NCI-H1092 treated with DMSO at 0.1 percent for 48 hours (cell line): ENCODE results near the gene ZCWPW1.
A peak's percentile ranks its signal among the peaks of the same experiment; 100 is the strongest.
"Not testable (repeated sequence)": the region's sequence is repeated elsewhere in the genome, so short reads cannot be mapped to it uniquely, and the experiment has no call there.

Source experiments
- DNase-seq: peaks from one replicate; lab custom pipeline; 2025; lab: John Stamatoyannopoulos, UW

ZCWPW1 gene

DNA sequence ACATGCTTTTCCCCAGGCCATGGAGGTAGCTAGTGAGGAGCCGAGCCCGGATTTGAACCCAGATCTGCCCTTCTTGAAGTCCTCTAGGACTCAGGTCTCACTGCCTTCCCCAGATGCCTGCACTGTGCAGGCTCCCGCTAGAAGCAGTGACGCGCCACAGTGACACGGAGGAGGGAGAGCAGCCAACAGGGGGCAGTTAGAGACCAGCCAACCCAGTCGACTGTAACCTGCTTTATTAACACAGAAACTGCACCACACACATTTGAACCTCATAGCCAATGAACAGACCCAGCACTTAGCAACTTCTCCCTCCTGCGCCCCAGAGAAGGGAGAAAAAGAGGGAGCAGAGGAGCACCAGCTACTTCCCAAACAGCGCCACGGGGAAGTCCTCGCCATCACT, 27.8 kb downstream of the ZCWPW1 start:
- no peak for DNase-seq

DNA sequence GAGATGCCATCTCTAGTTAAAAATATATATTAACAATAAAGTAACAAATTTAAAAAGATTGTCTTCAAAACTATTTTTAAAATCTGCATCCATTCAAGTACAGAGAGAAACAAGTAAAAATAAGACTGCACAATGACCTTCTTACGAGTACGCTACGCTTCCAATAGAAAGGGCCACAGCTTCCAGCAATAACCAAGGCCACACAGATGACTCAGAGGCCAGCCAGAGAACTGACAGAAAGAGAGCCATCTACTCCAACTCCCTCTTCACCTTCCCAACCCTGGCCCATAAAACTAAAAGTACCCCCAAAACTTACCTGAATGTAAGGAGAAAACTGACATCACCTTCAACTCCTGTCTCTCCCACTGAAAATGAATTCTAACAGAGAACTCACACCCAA, 28.5 kb downstream of the ZCWPW1 start:
- no peak for DNase-seq

DNA sequence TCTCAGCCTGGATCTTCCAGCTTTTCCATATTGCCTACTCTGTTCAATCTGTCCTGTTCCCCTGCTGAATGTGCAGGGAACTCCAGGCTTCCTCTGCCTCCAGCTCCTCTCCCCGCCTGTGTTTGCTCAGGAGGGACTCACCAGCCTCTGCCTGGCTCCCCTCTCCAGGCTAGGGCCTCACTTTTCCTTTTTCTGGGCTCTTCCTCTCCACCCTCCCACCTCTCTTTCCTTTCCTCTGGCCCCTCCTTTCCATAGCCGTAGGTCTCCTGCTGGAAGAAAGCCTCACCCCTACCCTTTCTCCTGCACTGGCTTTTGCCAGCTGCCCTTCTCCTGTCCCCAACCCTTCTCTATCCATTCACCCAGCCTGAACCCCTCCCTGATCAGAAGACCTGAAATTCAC, 30.3 kb downstream of the ZCWPW1 start:
- no peak for DNase-seq

DNA sequence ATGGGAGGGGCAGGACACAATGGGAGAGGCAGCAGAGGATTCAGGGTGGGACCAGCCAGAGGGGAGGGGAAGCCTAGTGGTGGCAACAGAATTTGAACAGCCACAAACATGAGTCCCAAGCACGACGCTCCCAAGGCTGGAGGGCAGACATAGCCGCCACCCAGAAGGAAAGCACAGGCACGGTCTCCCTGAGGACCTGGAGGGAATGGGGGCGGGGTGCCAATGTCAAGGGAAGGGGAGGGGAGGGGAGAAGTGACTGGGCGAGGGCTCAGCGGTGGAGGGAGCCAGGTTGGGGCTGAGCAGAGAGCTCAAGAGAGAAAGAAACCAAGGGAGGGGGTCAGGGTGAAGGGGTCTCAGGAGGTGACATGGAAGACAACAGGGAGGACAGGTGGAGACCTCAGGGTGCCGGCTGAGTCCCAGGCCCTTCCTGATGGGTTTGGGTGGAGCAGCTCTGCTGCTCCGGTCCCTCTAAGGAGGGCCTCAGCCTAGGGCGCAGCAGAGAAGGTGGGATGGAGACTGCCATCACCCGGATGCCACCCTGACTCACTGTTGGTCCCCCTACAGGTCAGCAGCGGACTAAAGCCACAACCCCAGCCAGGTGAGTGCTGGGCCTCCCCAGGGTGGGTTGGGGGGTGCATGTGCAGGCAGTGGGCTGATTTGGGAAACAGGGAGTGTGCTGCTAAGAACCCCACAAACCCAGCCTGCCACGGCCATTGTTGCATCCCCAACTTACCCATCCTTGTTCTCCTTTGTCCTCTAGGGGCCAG, 31.0 kb downstream of the ZCWPW1 start:
- DNase-seq: no peak

DNA sequence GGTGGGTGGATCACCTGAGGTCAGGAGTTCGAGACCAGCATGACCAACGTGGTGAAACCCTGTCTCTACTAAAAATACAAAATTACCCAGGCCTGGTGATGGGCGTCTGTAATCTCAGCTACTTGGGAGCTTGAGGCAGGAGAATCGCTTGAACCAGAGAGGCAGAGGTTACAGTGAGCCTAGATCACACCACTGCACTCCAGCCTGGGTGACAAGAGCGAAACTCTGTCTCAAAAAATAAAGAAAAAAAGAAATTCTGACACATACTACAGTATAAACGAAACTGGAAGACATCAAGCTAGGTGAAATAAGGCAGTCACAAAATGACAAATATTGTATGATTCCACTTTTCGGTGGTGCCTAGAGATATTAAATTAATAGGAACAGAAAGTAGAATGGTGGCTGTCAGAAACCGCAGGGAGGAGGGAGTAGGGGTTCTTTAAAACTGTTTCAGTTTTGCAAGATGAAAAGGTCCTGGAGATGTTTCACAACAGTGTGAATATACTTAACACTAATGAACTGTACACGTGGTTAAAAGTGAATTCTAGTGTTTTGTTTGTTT, 32.0 kb downstream of the ZCWPW1 start:
- no peak for DNase-seq

DNA sequence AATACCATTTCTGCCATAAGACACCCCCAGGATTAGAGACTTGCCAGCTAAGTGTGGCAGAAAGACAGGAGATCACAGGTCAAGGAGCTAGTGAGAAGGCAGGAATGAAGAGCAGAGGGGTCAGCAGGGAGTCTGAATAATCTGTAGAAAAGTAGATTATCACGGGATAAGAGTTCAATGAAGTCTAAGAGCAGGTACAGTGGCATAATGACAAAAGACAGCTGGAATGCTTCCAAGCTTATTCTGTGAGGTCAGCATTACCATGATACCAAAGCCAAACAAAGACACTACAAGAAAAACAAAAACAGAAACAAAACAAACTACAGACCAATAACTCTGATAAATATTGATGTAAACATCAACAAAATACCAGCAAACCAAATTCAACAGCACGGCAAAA, 34.4 kb downstream of the ZCWPW1 start:
- no peak for DNase-seq

DNA sequence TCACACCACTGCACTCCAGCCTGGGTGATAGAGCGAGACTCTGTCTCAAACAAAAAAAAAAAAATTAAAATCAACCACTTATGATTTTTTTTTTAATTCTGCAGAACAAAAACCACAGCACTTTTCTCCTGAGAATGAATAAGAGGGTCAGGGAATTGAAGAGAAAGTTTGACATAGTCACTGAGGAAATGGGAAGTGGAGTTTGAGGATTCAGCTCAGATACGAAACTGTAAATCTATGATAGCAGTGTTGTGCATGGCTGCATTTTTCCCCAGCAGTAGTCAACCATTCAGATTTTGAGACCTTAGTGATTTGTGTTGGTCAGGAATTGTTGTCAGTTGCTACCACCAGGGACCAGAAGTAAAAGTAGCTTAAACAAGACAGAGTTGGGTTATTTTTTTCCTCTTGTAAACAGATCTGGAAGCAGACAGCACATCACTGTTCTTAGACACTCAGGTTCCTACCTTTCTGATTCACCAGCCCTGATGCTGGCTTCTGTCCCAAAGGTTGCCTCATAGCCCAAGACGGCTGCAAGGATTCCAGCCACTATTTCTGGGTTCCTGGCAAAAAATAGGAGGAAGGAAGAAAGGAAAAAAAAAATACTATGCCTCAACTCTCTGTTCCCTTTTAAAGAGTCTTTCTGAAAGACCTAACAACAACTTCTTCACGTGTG, 35.1 kb downstream of the ZCWPW1 start:
- DNase-seq: no peak

DNA sequence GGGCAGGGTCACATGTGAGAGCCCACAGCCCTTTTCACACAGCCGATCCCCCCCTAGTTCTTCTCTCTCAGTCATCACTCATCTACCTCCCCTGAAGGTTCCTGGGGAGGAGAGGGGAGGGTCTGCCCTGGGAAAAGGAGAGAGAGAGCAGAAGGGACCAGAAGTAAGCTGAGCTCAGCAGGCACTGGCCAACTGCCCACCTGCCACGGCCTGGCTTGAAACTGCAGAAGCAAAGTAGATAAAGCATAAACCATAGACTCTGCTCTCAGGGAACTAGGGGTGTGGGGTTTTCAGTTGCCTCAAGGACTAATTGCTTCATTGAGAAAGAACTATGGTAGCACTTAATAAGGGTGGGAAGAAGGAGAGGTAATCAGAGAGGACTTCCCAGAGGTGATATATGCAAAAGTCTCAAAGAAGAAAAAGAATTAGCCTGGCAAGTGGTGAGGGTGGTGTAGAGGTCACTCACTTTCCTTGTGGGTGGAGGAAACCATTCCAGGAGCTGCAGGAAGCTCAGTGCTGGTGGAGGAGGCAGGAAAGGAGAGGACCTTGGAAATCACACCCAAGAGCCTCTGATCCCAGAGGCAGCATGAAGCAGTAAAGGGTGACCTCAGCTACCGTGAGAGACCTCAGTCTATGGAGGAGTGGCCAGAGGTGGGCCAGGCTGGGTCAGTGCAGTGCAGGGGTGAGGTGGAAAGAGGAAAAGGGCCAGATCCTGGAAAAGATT, 38.1 kb downstream of the ZCWPW1 start:
- no peak for DNase-seq

DNA sequence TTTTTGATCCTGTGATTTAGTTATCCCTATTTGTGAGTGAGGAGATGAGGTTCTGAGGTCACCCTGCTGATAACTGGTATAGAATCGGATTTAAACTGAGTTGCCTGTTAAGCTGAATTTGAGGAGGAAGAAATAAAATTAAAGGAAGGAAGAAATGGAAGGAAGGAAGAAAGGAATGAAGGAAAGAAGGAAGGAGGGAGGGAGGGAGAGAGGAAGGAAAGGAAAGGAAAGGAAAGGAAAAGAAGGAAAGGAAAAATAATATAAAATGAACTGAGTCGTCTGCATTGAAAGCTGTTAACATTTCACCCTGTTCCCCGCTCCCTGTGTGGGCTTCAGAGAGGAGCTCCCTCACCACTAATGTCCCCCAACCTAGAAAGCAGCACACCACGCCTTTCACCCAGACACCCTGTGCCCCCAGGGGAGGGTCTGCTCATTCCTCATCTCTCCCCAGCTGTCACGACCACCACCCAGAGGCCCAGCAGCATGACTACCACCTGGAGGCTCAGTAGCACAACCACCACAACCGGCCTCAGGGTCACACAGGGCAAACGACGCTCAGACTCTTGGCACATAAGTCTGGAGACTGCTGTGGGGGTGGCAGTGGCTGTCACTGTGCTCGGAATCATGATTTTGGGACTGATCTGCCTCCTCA, 38.9 kb downstream of the ZCWPW1 start:
- DNase-seq: no peak

DNA sequence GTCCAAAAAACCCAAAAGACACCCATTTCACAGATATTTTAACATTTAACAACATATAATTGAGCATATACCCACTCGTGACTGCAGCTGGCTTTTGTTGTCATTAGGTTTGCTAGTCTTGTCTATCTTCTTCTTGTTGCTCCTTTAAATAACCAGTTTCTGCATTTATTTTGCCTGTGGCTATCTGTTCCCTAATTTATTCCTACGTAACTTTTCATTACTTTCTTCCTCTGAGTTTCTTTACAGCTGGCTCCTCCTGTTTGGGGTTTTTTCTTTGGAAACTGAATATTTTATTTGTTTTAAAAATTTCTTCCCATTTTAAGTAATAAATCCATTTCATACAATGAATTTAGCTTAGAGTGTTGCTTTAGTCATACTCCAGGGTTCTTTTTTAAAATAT, 40.8 kb downstream of the ZCWPW1 start:
- DNase-seq: no peak

DNA sequence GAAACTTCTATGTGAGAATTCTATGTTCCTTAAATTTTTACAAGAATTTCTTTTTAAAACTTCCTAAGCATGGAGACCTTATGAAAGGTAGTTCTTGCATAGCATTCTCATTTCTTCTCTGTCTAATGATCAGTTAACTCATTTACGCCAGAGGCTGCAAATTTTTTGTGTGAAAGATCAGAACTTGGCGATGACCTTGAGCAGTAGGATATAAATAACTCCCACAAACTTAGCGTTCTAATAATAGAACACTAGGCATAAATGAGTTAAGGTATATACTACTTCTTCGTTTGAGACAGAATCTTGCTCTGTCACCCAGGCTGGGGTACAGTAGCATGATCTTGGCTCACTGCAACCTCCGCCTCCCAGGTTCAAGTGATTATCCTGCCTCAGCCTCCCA, 41.6 kb downstream of the ZCWPW1 start:
- DNase-seq: no peak

DNA sequence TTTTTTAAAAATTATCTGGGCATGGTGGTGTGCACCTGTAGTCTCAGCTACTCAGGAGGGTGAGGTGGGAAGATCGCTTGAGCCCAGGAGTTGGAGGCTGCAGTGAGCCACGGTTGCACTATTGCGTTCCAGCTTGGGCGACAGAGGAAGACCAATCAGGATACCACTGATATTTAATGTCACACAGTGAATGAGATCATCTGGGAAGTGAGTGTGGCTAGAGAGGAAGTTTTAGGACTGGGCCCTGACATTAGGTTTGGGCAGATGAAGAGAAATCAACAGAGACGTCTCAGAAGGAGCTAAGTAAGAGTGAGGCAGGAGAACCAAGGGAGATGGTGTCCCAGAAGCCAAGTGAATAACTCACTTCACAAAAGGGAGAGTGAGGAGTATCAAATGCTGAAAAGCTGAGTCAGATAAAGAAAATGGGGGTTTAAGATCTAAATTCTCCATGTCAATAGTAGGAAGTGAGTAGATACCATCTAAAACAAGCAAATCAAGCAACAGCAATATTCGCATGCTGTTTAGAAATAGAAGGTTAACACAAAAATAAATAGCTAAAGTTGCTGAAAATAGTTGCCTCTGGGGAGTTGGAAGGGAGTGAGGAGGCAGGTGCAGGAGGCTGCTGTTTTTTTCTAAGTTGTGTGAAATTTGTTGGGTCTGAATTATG, 43.7 kb downstream of the ZCWPW1 start:
- no peak for DNase-seq

DNA sequence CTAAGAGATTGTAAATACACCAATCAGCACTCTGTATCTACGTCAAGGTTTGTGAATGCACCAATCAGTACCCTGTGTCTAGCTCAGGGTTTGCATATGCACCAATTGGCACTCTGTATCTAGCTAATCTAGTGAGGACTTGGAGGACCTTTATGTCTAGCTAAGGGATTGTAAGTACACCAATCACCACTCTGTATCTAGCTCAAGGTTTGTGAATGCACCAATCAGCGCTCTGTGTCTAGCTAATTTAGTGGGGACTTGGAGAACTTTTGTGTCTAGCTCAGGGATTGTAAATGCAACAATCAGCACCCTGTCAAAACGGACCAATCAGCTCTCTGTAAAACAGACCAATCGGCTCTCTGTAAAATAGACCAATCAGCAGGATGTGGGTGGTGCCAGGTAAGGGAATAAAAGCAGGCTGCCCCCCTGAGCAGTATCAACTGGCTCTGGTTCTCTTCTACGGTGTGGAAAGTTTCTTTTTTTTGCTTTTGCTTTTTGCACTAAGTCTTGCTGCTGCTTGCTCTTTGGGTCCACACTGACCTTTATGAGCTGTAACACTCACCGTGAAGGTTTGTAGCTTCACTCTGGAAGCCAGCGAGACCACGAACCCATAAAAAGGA, 46.2 kb downstream of the ZCWPW1 start:
- peak; percentile 28 for DNase-seq

DNA sequence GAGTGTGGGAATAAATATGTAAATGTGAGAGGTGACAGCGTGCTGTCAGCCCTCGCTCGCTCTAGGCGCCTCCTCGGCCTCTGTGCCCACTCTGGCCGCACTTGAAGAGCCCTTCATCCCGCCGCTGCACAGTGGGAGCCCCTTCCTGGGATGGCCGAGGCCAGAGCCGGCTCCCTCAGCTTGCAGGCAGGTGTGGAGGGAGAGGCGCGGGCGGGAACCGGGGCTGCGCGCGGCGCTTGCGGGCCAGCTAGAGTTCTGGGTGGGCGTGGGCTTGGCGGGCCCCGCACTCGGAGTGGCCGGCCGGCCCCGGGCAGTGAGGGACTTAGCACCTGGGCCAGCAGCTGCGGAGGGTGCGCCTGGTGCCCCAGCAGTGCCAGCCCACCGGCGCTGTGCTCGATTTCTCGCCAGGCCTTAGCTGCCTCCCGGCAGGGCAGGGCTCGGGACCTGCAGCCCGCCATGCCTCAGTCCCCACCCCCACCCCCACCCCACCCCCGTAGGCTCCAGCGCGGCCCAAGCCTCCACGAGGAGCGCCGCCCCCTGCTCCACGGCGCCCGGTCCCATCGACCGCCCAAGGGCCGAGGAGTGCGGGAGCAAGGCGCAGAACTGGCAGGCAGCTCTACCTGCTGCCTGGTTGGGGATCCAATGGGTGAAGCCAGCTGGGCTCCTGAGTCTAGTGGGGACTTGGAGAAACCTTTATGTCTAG, 46.8 kb downstream of the ZCWPW1 start:
- not testable (repeated sequence) for DNase-seq

DNA sequence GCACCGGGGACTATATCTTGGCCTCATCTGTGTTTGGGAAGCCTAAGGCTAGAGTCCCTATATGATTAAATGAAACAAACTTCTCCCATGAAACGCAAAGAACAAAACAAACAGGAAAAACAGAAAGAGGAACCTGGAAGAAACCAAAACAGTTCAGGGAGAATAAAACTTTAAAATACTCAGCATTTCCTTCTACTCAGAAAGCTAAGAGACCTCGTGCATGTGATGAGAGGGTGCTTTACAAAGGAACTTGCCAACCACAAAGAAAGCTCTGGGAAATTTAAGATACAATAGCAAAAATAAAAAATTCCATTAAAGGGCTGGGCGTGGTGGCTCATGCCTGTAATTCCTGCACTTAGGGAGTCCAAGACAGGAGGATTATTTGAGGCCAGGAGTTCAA, 48.3 kb downstream of the ZCWPW1 start:
- DNase-seq: no peak

DNA sequence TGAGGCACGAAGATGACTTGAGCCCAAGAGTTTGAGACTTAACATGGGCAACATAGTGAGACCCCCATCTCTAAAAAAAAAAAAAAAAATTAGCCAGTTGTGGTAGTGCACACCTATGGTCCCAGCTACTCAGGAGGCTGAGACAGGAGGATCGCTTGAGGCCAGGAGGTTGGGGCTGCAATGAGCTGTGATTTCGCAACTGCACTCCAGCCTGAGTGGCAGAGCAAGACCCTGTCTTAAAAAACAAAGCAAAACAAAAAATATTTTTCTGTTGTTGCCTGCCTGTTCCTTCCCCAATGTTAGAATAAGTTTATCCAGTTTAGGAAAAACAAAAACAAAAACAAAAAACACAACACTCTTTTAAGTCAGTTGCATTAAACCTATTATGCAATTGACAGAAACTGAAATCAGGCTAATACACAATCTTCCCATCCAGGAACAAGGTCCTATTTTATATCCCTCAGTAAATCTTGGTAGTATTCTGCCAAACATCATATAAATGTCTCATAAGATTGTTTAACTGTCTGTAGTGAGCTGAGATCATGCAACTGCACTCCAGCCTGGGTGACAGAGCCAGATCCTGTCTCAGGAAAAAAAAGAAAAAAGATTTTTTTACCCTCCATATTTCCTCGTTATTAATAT, 50.3 kb downstream of the ZCWPW1 start:
- no peak for DNase-seq

DNA sequence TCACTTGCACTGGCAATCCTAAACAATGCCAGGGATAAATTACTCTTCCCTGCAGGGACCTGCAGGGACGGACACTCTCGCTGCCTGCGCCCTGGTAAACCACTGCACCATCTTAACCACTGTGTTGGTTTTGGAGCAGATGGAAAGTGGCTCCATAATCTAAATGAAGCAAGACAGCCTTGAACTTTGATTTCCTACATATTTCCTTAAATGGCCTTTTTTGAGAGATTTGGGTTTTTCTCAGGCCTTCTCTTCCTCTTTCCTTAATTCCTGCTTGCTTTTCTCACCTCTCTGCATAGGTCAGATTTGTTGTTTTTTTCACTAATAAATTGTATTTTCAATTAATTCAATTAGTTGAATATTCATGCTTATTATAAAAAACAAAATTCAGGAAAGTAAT, 52.4 kb downstream of the ZCWPW1 start:
- no peak for DNase-seq

DNA sequence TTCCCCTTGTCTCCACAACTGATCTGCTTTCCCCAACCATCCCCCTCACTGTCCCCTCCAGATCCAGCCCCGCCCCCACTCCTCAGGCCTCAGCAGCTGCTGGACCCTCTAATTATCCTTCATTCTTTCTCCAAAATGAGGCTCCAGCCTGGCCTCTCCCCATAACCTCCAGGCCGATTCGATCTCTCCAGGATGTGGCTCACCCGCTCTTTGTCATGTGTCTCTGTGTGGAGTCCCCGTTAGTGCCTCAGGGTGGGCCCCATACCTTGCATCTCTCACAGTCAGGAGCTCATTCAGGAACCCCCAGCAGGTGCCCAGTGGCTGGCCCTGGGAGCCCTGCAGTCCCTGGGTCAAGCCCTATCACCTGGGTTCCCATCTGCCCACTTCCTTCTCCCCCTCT, 53.9 kb downstream of the ZCWPW1 start:
- DNase-seq: no peak

DNA sequence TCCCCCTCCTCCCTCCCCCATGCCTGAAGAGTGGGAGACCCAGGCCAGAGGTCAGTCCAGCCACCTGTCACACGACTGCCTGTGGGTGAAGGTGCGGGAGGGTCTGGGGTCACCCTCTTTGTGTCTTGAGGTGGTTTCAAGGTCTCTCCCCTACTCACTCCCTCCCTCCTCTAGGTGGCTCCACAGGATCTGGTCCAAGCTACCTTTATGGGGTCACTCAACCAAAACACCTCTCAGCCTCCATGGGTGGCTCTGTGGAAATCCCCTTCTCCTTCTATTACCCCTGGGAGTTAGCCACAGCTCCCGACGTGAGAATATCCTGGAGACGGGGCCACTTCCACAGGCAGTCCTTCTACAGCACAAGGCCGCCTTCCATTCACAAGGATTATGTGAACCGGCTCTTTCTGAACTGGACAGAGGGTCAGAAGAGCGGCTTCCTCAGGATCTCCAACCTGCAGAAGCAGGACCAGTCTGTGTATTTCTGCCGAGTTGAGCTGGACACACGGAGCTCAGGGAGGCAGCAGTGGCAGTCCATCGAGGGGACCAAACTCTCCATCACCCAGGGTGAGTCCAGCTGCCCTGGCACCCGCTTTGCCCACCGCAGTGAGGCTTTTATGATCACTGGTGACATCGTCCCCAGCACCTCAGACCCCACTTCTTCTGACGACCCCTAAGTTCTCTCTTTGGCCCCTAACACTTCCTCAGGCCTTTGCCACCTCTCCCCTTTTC, 54.5 kb downstream of the ZCWPW1 start:
- not testable (repeated sequence) for DNase-seq
